NCI-H460 (cell line): ENCODE measurements around the gene ASH1L. TPM values are rescaled to one million over a fixed set of nuclear protein-coding genes. Genes with fewer than 3 reads are reported as not detected.
"Not testable (repeated sequence)": the region's sequence is repeated elsewhere in the genome, so short reads cannot be mapped to it uniquely, and the experiment has no call there.

Source experiments
- DNase-seq: peaks from one replicate; pipeline ENCODE4 v3.0.0-alpha.2; 2016; ENCODE audit warnings: low read depth; ENCODE audit errors: extremely low read depth
- total RNA-seq: library from RNA; depleted of rRNA; stranded (reverse); fragments of >200 nt; shearing (Covaris generic); gene quantifications from 2 replicates; pipeline ENCODE4 v1.2.3, GENCODE V29; 2014

Gene ASH1L
- total RNA-seq, 1 experiment from 2014 or later, result 46.5 TPM

- DNase-seq, result peak; percentile 61
Observed at GRCh38 chr1:155504207-155504606, 58.4 kb downstream of the ASH1L start.

DNA sequence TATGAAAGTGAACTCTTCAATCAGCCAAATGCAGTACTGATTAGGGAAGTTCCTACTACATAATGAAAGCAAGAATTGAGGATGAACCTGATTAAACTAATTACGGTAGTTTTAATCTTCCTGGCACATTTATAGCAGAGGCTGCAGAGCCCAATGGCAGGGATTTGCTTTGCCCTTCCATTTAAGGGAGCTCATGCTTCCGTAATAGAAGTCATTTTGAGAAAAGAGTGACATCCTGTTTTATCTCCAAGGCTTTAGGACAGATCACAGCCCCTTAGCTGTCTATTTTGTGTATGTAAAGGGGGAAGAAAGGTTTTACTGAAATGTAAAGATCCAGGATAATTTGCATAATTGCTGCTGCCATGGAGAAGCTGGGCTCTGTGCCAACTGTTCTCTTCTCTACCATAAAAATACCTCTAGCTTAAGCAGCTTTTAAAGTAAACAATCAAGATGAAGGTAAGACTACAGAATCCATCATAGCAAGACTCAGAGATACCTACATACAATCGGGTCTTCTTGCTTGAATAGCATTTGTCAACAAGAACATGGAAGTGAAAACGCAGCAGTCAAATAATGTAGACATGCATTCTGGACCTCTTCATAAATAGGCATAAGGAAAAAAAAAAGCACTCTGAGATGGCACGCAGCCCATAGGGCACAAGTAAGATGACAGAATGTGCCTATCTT, 62.5 kb downstream of the ASH1L start:
- no peak for DNase-seq

DNA sequence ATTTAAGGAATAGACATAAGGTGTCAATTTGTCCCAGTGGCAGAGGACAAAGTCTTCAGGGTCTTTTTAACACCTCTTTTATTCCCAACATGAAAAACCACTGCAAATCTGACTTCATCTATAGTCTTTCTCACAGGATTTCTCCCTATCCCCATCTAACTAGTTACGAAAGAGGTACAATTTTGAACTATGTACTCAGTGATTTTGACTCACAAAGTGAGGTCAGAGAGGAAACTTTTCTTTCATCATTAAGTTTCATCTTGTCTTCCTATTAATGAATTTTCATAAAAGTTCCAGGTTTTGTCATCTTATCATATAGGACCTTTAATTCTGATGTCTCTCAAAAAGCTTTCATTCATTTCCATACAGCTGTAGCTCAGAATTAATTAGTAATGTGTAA, 63.3 kb downstream of the ASH1L start:
- DNase-seq, result no peak

- not testable (repeated sequence) for DNase-seq
Observed at GRCh38 chr1:155493595-155493994, 69.0 kb downstream of the ASH1L start.

GRCh38 chr1:155488419-155488818, 74.2 kb downstream of the ASH1L start:
- DNase-seq, result not testable (repeated sequence)

GRCh38 chr1:155487541-155487940, 75.1 kb downstream of the ASH1L start:
- DNase-seq, result no peak

- peak; percentile 33 for DNase-seq
Observed at GRCh38 chr1:155486952-155487351, 75.7 kb downstream of the ASH1L start.

DNA sequence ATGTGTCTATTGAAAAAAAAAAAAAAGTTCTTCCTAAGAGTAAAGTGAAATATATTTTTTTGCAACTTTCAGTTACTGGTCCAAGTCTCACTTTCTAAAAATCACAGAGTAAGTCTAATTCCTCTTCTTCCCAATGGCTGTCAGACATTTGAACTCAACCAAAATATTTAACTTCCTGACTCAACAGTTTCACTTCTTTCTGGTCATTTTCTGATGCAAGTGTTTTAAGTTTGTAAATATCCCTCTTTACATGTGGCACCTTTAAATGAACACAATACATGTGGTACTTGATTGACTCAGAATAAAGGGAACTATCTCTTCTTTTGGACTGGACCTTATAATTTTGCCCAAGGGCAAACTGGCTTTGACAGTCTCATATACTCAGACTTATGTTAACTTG, 76.7 kb downstream of the ASH1L start:
- no peak for DNase-seq

- no peak for DNase-seq
Observed at GRCh38 chr1:155485222-155485621, 77.4 kb downstream of the ASH1L start.

DNA sequence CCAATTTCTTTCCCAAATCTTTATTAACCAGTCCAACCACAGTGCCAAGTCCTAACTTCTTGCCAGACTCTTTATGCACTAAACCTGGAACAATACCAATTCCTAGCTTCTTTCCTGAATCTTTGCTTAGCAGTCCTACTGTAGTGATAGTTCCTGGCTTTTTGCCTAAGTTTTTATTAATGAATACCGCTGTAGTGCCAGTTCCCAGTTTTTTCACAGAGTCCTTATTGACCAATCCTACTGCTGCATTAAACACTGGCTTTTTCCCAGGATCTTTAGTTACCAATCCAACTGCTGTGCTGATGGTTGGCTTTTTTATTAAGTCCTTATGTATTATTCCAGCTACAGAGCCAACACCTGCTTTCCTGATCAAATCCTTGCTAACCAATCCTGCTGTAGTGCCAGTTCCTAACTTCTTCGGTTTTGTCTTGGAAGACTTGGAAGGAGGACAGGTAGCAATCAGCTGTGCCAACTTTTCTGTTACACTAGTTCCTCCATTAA, 80.8 kb downstream of the ASH1L start:
- DNase-seq, result no peak

- DNase-seq, result no peak
Observed at GRCh38 chr1:155479205-155479604, 83.4 kb downstream of the ASH1L start.

GRCh38 chr1:155478270-155478852, 84.2 kb downstream of the ASH1L start:
- no peak for DNase-seq

DNA sequence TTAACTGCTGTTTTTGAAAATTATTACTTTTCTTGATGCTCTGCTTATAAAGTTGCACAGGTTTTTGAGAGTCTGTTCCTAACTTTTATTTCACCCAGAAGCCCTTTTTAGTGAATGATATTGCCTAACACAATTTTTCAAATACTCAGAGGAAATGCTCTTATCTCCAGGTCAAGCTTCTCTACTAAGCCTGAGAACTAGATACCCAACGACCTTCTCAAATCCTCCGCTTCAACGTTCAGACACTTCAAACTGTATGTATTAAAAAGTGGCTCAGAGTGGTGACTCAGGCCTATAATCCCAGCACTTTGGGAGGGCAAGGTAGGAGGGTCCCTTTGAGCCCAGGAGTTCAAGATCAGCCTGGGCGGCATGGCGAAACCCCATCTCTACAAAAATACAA, 88.5 kb downstream of the ASH1L start:
- DNase-seq, result no peak

- DNase-seq, result no peak
Observed at GRCh38 chr1:155473151-155473821, 89.3 kb downstream of the ASH1L start.

DNA sequence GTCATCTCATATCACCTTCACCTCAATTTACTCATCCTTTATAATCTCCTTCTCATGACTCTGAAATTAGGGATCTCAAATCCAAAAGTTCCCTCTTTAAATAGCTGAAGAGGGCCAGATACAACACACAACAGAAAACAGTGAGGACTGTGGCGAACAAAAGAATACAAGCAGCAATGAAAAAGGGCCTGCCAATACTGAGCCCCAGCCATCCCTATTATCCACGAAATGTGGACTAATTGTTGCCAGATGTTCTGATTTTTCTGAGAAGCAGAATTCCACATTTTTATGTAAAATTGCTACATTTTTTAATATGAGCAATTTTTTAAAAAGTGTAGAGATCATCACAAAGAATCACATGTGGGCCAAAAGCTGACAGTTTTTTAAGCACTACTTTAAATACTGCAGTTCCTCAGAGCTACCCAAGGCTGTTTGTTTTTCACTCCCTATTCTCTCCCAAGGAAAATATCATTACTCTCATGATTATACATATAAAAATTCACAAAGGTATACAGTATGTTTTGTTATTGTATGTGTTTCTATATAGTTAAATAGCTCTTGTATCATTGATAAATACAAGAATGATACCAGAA, 90.0 kb downstream of the ASH1L start:
- no peak for DNase-seq

DNA sequence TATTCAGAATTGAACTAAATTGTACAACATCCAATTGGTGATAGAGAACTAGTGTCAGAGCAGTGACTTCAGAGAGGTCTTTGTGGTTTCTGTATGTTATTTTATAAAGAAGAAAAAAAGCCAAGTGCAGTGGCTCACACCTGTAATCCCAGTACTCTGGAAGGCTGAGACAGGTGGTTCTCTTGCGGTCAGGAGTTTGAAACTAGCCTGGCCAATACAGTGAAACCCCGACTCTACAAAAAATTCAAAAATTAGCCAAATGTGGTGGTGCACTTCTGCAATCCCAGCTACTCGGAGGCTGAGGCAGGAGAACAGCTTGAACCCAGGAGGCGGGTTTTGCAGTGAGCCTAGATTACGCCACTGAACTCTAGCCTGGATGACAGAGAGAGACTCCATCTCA, 90.7 kb downstream of the ASH1L start:
- DNase-seq, result no peak

GRCh38 chr1:155471026-155471425, 91.6 kb downstream of the ASH1L start:
- DNase-seq, result no peak

DNA sequence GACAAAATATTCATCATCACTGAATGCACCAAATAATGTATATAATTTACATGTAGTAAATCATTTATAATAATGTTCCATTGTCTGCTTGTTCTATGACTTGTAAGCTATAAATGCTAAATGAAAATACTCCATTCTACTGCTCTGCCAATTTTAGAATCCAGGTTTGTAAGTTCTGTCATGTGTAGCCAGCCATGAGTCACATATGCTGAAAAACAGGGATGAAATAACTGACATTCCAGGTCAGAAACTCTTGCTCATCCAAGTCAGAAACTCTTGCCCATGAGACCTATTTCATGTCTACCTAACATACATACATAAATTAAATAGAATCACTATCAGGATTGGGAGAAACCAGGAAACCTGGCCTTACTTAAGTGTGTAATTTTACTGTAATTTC, 95.6 kb downstream of the ASH1L start:
- DNase-seq, result no peak

DNA sequence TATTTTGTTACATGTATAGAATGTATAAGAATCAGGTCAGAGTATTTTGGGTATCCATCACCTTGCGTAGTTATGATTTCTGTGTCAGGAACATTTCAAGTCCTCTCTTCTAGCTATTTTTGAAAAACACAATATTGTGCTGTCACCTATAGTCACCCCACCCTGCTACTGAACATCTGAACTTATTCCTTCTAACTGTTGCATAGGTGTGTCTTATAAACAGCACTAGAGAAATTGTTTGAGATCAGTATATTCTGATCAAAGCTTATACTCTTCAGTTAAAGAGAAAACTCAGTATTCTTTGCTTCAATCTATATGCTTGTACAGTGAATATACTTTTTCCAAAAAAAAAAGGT, 96.0 kb downstream of the ASH1L start:
- no peak for DNase-seq

DNA sequence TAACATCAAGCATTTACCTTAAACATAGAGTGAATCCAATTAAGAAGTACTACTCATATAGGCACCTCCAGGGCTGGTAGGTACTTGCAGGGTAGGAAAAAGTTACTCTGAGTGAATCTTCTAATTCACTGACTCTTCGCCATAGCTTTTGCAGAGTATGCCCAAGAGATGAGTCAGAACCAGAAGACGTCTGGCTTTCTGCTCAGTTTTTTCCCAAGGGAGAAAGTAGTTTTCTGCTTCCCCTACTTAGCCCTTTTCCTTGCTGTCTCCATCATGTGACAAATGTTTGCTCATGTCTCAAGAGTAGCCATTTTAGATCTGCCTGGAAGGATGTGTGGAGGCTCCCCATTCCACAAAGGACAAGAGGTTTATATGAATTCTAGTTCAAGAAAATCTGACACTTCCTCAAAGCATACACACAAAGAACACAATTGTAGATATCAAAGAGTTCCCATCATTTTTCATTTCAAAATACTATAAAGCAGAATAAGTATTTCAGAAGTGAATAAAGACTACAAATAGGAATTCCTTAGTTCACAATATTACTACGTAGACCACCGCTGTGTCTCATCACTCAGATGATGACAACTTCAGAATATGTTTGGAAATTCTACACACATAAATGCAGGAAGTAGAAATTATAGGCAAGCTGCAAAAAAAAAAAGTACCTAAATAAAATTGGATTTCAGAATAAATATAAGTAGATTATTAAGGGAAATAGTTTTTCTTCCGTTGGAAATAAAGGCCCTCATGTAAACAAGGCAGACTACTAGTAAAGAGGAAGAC, 98.5 kb downstream of the ASH1L start:
- no peak for DNase-seq

GRCh38 chr1:155458111-155458510, 104.5 kb downstream of the ASH1L start:
- no peak for DNase-seq
